ENCODE measurements around the gene NEURL4.
"Not testable (repeated sequence)": the region's sequence is repeated elsewhere in the genome, so short reads cannot be mapped to it uniquely, and the experiment has no call there.

NEURL4 gene

GRCh38 chr17:7346761-7347614 is 17.9 kb upstream of the NEURL4 start:
- no peak for DNase-seq

- DNase-seq: no peak
Measured at GRCh38 chr17:7343250-7343649, 14.1 kb upstream of the NEURL4 start.

- DNase-seq: no peak
Measured at GRCh38 chr17:7341842-7342241, 12.7 kb upstream of the NEURL4 start.

- no peak for DNase-seq
Measured at GRCh38 chr17:7340179-7340578, 11.0 kb upstream of the NEURL4 start.

- DNase-seq: not testable (repeated sequence)
Measured at GRCh38 chr17:7337600-7337999, 8.5 kb upstream of the NEURL4 start.

- DNase-seq: peak; percentile 81 to 84
Measured at GRCh38 chr17:7336240-7337175, 7.4 kb upstream of the NEURL4 start, which contains the start of gene ACAP1. TSS of gene ACAP1 (plus strand) at chr17:7336529. CDS start at chr17:7336735, 206 bp downstream.

GRCh38 chr17:7335765-7336164 is 6.6 kb upstream of the NEURL4 start:
- not testable (repeated sequence) for DNase-seq

- DNase-seq: no peak
Measured at GRCh38 chr17:7334938-7335538, 5.9 kb upstream of the NEURL4 start.

GRCh38 chr17:7332600-7333069 is 3.5 kb upstream of the NEURL4 start:
- not testable (repeated sequence) for DNase-seq

- no peak for DNase-seq
Measured at GRCh38 chr17:7332111-7332510, 3.0 kb upstream of the NEURL4 start.

- no peak for DNase-seq
Measured at GRCh38 chr17:7330638-7331015, 1.5 kb upstream of the NEURL4 start.

GRCh38 chr17:7329997-7330637 is 982 bp upstream of the NEURL4 start:
- DNase-seq: peak; percentile 67 to 70

- peak; percentile 94 for DNase-seq
Measured at GRCh38 chr17:7329374-7329996, 350 bp upstream of the NEURL4 start.

- DNase-seq: no peak
Measured at GRCh38 chr17:7328009-7328408, 1.1 kb downstream of the NEURL4 start.

GRCh38 chr17:7327501-7327900 is 1.6 kb downstream of the NEURL4 start:
- DNase-seq: no peak

- no peak for DNase-seq
Measured at GRCh38 chr17:7327056-7327455, 2.1 kb downstream of the NEURL4 start.

- DNase-seq: no peak
Measured at GRCh38 chr17:7326186-7326585, 2.9 kb downstream of the NEURL4 start.

- DNase-seq: no peak
Measured at GRCh38 chr17:7325031-7325528, 4.1 kb downstream of the NEURL4 start.

- no peak for DNase-seq
Measured at GRCh38 chr17:7324438-7324779, 4.7 kb downstream of the NEURL4 start.

- DNase-seq: peak; percentile 57 to 59
Measured at GRCh38 chr17:7323731-7324437, 5.3 kb downstream of the NEURL4 start.

- DNase-seq: no peak
Measured at GRCh38 chr17:7322520-7323194, 6.5 kb downstream of the NEURL4 start.
